K562 (cell line): Measurements from ENCODE around the gene LYRM1. TPM values are rescaled to one million over a fixed set of nuclear protein-coding genes. Genes with fewer than 3 reads are reported as not detected.

Experiments used
- BACH1 ChIP-seq: fragments of 200-800 bp; sonication (Bioruptor generic); IDR thresholded peaks from 2 replicates; pipeline ENCODE4 v1.6.1; 2016; ENCODE audit warnings: missing genetic modification characterization, missing compliant biosample characterization
- GABPA ChIP-seq: fragments of 200-800 bp; sonication (Bioruptor generic); conservative IDR thresholded peaks from 2 replicates; pipeline ENCODE4 v1.6.1; 2016; ENCODE audit warnings: low read depth, missing genetic modification characterization, missing compliant biosample characterization
- NFE2L1 ChIP-seq: fragments of 450-650 bp; IDR thresholded peaks from 2 replicates; pipeline ENCODE4 v1.6.1; 2016; ENCODE audit warnings: missing genetic modification characterization, low read depth, mild to moderate bottlenecking, missing compliant biosample characterization, moderate library complexity, borderline replicate concordance
- PPARD ChIP-seq: fragments of 250-450 bp; sonication (Bioruptor Pico); IDR thresholded peaks from 2 replicates; pipeline ENCODE4 v1.8.0; 2022; ENCODE audit warnings: inconsistent platforms, mild to moderate bottlenecking, moderate library complexity
- RHOXF2B ChIP-seq: fragments of 250-450 bp; sonication (Bioruptor Pico); conservative IDR thresholded peaks from 2 replicates; pipeline ENCODE4 v1.5.1; 2021
- RUNX1 ChIP-seq: sonication (generic); IDR thresholded peaks from 2 replicates; pipeline ENCODE4 v1.6.1; 2016; ENCODE audit warnings: antibody characterized with exemption, low read depth
- SIX5 ChIP-seq, 2 experiments: IDR thresholded peaks; 2 replicates each; pipeline ENCODE4 v1.6.1; 2011; ENCODE audit warnings: low read length in 2 of 2, borderline replicate concordance in 1 of 2, low read depth in 1 of 2, mild to moderate bottlenecking in 1 of 2, moderate library complexity in 1 of 2; ENCODE audit not compliant: insufficient read depth in 1 of 2
- ZKSCAN8 ChIP-seq: fragments of 200-800 bp; sonication (Bioruptor generic); IDR thresholded peaks from 2 replicates; pipeline ENCODE4 v1.6.1; 2016; ENCODE audit warnings: missing genetic modification characterization, missing compliant biosample characterization
- ZNF174 ChIP-seq: fragments of 250-450 bp; sonication (Bioruptor Pico); IDR thresholded peaks from 2 replicates; pipeline ENCODE4 v1.4.0; 2020; ENCODE audit warnings: mild to moderate bottlenecking
- ZNF282 ChIP-seq: sonication (generic); formaldehyde crosslinking; IDR thresholded peaks from 2 replicates; pipeline ENCODE4 v1.8.1; 2023; ENCODE audit warnings: missing genetic modification reagents
- ZNF561 ChIP-seq: fragments of 450-650 bp; formaldehyde crosslinking; conservative IDR thresholded peaks from 2 replicates; pipeline ENCODE4 v1.4.0; 2020; ENCODE audit warnings: mild to moderate bottlenecking, moderate library complexity
- polyA plus RNA-seq, 8 experiments: library from polyadenylated mRNA; depleted of rRNA in 4 of 8; stranded (reverse) in 5 of 8; unstranded in 3 of 8; fragments of >200 nt; fragmentation: Nextera tagmentation in 2 of 8; fragmentation: Illumina TruSeq in 1 of 8; extraction: Ambion mirVana in 2 of 8; extraction: Trizol in 1 of 8; gene quantifications; 2 replicates each; pipeline versions ENCODE4 v1.2.1 to v1.2.3, GENCODE V29; 2011 to 2014; ENCODE audit warnings: inconsistent platforms in 1 of 8, missing spikeins in 1 of 8
- total RNA-seq, 7 experiments: library from RNA; depleted of rRNA in 6 of 7; stranded (reverse); fragments of >200 nt in 6 of 7; fragmentation: Illumina TruSeq in 2 of 7; extraction: Trizol in 2 of 7; gene quantifications; 2 replicates each; pipeline versions ENCODE4 v1.2.1 to v1.2.3, GENCODE V29; 2011 to 2021; ENCODE audit warnings: low replicate concordance in 1 of 7
- TF ChIP-seq, protein P1 (sequence below): conservative IDR thresholded peaks from 2 replicates; pipeline ENCODE4 v1.6.1; 2011; ENCODE audit warnings: low read depth, mild to moderate bottlenecking, low read length; ENCODE audit not compliant: control insufficient read depth
- TF ChIP-seq, protein P2 (sequence below): fragments of 250-450 bp; sonication (Bioruptor Pico); IDR thresholded peaks from 2 replicates; pipeline ENCODE4 v1.5.0; 2020; ENCODE audit warnings: mild to moderate bottlenecking
- TF ChIP-seq, protein P3 (sequence below), 2 experiments: fragments of 450-650 bp; IDR thresholded peaks; 2 replicates each; pipeline ENCODE4 v1.6.1; 2016; ENCODE audit warnings: mild to moderate bottlenecking in 2 of 2, borderline replicate concordance in 1 of 2, low read depth in 1 of 2, moderate library complexity in 1 of 2
- TF ChIP-seq, protein P4 (sequence below): fragments of 450-650 bp; formaldehyde crosslinking; IDR thresholded peaks from 2 replicates; pipeline ENCODE4 v1.4.0; 2022; ENCODE audit warnings: mild to moderate bottlenecking, moderate library complexity

Gene LYRM1
- total and polyA plus RNA-seq, 9 of the 15 experiments (the other 6 are each of a cell fraction or from before 2014, with no cell fraction given): 17.5 to 44.1 (median 32.7) TPM

- TF ChIP-seq, protein P1, sequence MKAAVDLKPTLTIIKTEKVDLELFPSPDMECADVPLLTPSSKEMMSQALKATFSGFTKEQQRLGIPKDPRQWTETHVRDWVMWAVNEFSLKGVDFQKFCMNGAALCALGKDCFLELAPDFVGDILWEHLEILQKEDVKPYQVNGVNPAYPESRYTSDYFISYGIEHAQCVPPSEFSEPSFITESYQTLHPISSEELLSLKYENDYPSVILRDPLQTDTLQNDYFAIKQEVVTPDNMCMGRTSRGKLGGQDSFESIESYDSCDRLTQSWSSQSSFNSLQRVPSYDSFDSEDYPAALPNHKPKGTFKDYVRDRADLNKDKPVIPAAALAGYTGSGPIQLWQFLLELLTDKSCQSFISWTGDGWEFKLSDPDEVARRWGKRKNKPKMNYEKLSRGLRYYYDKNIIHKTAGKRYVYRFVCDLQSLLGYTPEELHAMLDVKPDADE: no peak
- no peak for TF ChIP-seq SIX5 (IDR thresholded peaks at IDR 0.05; ENCODE audit: borderline replicate concordance in 1 of 2, insufficient read depth in 1 of 2, low read depth in 1 of 2, low read length in 2 of 2)
- TF ChIP-seq ZNF561 (CRISPR knock-in tag): no peak
- TF ChIP-seq, protein P2, sequence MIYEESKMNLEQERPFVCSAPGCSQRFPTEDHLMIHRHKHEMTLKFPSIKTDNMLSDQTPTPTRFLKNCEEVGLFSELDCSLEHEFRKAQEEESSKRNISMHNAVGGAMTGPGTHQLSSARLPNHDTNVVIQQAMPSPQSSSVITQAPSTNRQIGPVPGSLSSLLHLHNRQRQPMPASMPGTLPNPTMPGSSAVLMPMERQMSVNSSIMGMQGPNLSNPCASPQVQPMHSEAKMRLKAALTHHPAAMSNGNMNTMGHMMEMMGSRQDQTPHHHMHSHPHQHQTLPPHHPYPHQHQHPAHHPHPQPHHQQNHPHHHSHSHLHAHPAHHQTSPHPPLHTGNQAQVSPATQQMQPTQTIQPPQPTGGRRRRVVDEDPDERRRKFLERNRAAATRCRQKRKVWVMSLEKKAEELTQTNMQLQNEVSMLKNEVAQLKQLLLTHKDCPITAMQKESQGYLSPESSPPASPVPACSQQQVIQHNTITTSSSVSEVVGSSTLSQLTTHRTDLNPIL (CRISPR knock-in tag): no peak
- TF ChIP-seq, protein P3, sequence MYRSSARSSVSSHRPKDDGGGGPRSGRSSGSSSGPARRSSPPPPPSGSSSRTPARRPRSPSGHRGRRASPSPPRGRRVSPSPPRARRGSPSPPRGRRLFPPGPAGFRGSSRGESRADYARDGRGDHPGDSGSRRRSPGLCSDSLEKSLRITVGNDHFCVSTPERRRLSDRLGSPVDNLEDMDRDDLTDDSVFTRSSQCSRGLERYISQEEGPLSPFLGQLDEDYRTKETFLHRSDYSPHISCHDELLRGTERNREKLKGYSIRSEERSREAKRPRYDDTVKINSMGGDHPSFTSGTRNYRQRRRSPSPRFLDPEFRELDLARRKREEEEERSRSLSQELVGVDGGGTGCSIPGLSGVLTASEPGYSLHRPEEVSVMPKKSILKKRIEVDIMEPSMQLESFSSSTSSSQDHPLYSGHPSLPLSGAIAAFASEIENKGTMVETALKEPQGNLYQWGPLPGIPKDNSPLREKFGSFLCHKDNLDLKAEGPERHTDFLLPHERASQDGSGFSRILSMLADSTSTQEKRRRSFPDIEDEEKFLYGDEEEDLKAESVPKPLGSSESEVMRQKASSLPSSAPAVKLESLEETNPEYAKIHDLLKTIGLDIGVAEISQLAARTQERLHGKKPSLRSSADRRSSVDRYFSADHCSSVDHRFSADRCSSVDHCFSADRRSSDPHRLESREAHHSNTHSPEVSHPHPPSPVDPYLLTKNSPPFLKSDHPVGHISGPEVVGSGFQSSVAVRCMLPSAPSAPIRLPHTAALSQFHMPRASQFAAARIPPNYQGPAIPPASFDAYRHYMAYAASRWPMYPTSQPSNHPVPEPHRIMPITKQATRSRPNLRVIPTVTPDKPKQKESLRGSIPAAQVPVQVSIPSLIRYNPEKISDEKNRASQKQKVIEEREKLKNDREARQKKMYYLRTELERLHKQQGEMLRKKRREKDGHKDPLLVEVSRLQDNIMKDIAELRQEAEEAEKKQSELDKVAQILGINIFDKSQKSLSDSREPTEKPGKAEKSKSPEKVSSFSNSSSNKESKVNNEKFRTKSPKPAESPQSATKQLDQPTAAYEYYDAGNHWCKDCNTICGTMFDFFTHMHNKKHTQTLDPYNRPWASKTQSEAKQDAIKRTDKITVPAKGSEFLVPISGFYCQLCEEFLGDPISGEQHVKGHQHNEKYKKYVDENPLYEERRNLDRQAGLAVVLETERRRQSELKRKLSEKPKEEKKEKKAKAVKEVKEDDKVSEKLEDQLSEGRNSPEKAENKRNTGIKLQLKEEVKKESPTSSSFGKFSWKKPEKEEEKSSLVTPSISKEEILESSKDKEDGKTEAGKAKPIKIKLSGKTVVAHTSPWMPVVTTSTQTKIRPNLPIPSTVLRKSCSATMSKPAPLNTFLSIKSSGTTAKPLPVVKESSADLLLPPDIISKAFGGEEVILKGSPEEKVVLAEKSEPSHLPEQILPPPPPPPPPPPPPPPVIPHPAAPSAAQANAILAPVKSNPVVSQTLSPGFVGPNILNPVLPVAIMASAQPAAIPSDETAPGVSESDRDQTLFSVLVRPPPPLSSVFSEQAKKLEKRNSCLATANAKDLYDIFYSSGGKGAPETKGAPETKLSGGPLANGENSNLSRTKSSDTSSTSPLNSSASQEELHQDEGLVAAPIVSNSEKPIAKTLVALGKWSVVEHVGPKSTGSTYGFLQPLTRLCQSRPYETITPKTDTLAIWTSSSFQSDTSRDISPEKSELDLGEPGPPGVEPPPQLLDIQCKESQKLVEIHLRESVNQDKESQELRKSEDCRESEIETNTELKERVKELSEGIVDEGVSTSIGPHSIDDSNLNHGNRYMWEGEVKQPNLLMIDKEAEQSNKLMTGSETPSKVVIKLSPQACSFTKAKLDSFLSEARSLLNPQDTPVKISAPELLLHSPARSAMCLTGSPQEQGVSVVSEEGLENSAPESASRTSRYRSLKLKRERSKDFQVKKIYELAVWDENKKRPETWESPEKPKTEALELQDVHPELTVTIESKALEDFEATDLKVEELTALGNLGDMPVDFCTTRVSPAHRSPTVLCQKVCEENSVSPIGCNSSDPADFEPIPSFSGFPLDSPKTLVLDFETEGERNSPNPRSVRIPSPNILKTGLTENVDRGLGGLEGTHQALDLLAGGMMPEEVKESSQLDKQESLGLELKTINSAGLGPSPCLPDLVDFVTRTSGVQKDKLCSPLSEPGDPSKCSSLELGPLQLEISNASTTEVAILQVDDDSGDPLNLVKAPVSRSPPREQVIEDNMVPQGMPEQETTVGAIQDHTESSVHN (IDR thresholded peaks at IDR 0.05; ENCODE audit: borderline replicate concordance in 1 of 2, low read depth in 1 of 2): no peak
- TF ChIP-seq ZNF174: no peak
- no peak for TF ChIP-seq RUNX1
- TF ChIP-seq RHOXF2B (CRISPR knock-in tag): no peak
- TF ChIP-seq NFE2L1 (tag): no peak
- peak; percentile 38; the same call in 1 of the 2 replicates for TF ChIP-seq GABPA
- no peak for TF ChIP-seq ZNF282 (CRISPR knock-in tag)
- TF ChIP-seq ZKSCAN8: 0 out of 2 replicates have a peak, but pooled peaks have one; percentile 44
- TF ChIP-seq, protein P4, sequence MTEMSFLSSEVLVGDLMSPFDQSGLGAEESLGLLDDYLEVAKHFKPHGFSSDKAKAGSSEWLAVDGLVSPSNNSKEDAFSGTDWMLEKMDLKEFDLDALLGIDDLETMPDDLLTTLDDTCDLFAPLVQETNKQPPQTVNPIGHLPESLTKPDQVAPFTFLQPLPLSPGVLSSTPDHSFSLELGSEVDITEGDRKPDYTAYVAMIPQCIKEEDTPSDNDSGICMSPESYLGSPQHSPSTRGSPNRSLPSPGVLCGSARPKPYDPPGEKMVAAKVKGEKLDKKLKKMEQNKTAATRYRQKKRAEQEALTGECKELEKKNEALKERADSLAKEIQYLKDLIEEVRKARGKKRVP (CRISPR knock-in tag): no peak
- TF ChIP-seq PPARD (CRISPR knock-in tag): no peak
- TF ChIP-seq BACH1 (tag): 0 out of 2 replicates have a peak, but pooled peaks have one; percentile 39
Measured at GRCh38 chr16:20948444-20948843, 47.9 kb downstream of the LYRM1 start (continued).
